GM12878 (cell line): ENCODE data around the gene VPS52. TPM values are rescaled to one million over a fixed set of nuclear protein-coding genes. Genes with fewer than 3 reads are reported as not detected.

Experiments
- ATAC-seq: fragments of 200-7000 bp; cut with Tn5 transposase; 3 replicates; pipeline ENCODE4 v1.9.1; 2020; ENCODE audit warnings: mild to moderate bottlenecking, moderate library complexity
- BruUV-seq: library from RNA; stranded (reverse); fragments of 400-500 nt; replicated peaks from 2 replicates; lab custom pipeline; 2021; lab: Mats Ljungman, UMichigan
- CTCF ChIA-PET: fragments of 300-600 bp; sonication (Branson Sonifier 250); formaldehyde crosslinking; extraction: SDS; loops from one replicate; lab custom pipeline; 2021; ENCODE audit warnings: inconsistent platforms; lab: Yijun Ruan, JAX
- POLR2A ChIA-PET: fragments of 350-600 bp; formaldehyde crosslinking; extraction: SDS; loops from one replicate; lab custom pipeline; 2021; ENCODE audit warnings: inconsistent platforms; lab: Charles Lee
- RAD21 ChIA-PET: fragments of 300-600 bp; sonication (Branson Sonifier 250); formaldehyde crosslinking; loops from one replicate; lab custom pipeline; 2023; ENCODE audit warnings: antibody characterized with exemption; ENCODE audit not compliant: unreplicated experiment; lab: Charles Lee
- SMC1A ChIA-PET: fragments of 300-600 bp; sonication (Branson Sonifier 250); formaldehyde crosslinking; loops from one replicate; lab custom pipeline; 2023; ENCODE audit not compliant: unreplicated experiment, uncharacterized antibody; lab: Charles Lee
- DNase-seq: peaks from one replicate; pipeline ENCODE4 v3.0.0-alpha.2; 2011; ENCODE audit warnings: low read depth, low spot score
- FAIRE-seq: peaks from 3 replicates; lab custom pipeline; 2011; peaks lifted over from hg19 to GRCh38; lab: Jason Lieb, UNC
- H2AFZ ChIP-seq: 2 replicates; pipeline ENCODE4 v1.6.0; 2011; ENCODE audit warnings: low read depth, low read length, control low read depth; ENCODE audit not compliant: control insufficient read depth
- H3K27ac ChIP-seq: 2 replicates; pipeline ENCODE4 v1.5.1; 2011; ENCODE audit warnings: control low read depth; ENCODE audit not compliant: control insufficient read depth, insufficient read depth
- H3K27me3 ChIP-seq, 2 experiments: replicated peaks in 1 of 2; 2 replicates each; pipeline versions ENCODE4 v1.6.0 to v1.6.1; 2011; ENCODE audit warnings: low read length in 1 of 2; ENCODE audit not compliant: control insufficient read depth in 2 of 2, insufficient read depth in 2 of 2
- H3K36me3 ChIP-seq, 2 experiments: 2 replicates each; pipeline ENCODE4 v1.5.1; 2011; ENCODE audit warnings: low read length in 1 of 2; ENCODE audit not compliant: control insufficient read depth in 2 of 2, insufficient read depth in 2 of 2
- H3K4me1 ChIP-seq: 2 replicates; pipeline ENCODE4 v1.6.1; 2011; ENCODE audit warnings: mild to moderate bottlenecking, low read length, moderate library complexity, mixed read lengths; ENCODE audit not compliant: control insufficient read depth, insufficient read depth
- H3K4me2 ChIP-seq: 2 replicates; pipeline ENCODE4 v1.6.0; 2011; ENCODE audit warnings: control low read depth; ENCODE audit not compliant: control insufficient read depth, insufficient read depth
- H3K4me3 ChIP-seq: fragments of 200-600 bp; sonication (generic); 2 replicates; pipeline ENCODE4 v1.5.1; 2016
- H3K79me2 ChIP-seq: 2 replicates; pipeline ENCODE4 v1.6.0; 2011; ENCODE audit warnings: low read length; ENCODE audit not compliant: control insufficient read depth, insufficient read depth
- H3K9ac ChIP-seq: 2 replicates; pipeline ENCODE4 v1.8.0; 2011; ENCODE audit warnings: low read length, control low read depth, mixed read lengths; ENCODE audit not compliant: control insufficient read depth, insufficient read depth
- H3K9me3 ChIP-seq: replicated peaks from 3 replicates; pipeline ENCODE4 v1.5.1; 2011; ENCODE audit warnings: mild to moderate bottlenecking, low read length; ENCODE audit not compliant: control insufficient read depth, insufficient read depth
- H4K20me1 ChIP-seq: 2 replicates; pipeline ENCODE4 v1.6.0; 2011; ENCODE audit not compliant: control insufficient read depth, insufficient read depth
- ASH2L ChIP-seq: fragments of 300-600, 200-600 bp; sonication (generic); IDR thresholded peaks from 2 replicates; pipeline ENCODE4 v1.6.1; 2017; ENCODE audit warnings: low read depth, mild to moderate bottlenecking, borderline replicate concordance
- CEBPB ChIP-seq, 2 experiments: fragments of 150-350 bp in 1 of 2; IDR thresholded peaks; 2 replicates each; pipeline ENCODE4 v1.6.1; 2012 to 2014; ENCODE audit warnings: low read depth in 2 of 2, low read length in 2 of 2, borderline replicate concordance in 1 of 2, inconsistent platforms in 1 of 2
- CEBPZ ChIP-seq: fragments of 150-350 bp; IDR thresholded peaks from 2 replicates; pipeline ENCODE4 v1.6.1; 2016; ENCODE audit warnings: low read depth, low read length
- E2F4 ChIP-seq: IDR thresholded peaks from 2 replicates; pipeline ENCODE4 v1.6.1; 2012; ENCODE audit warnings: low read depth, low read length, improper control_type of control experiment
- E4F1 ChIP-seq: fragments of 450-650 bp; IDR thresholded peaks from 2 replicates; pipeline ENCODE4 v1.6.1; 2018; ENCODE audit warnings: borderline replicate concordance, mild to moderate bottlenecking; ENCODE audit not compliant: partially characterized antibody
- EP300 ChIP-seq, 2 experiments: fragments of 150-350 bp in 1 of 2; IDR thresholded peaks; 2 replicates each; pipeline ENCODE4 v1.6.1; 2011 to 2012; ENCODE audit warnings: low read depth in 2 of 2, low read length in 2 of 2, borderline replicate concordance in 1 of 2, improper control_type of control experiment in 1 of 2, inconsistent platforms in 1 of 2; ENCODE audit not compliant: control insufficient read depth in 1 of 2
- ESRRA ChIP-seq: IDR thresholded peaks from 2 replicates; pipeline ENCODE4 v1.6.1; 2012; ENCODE audit warnings: mild to moderate bottlenecking, low read length, improper control_type of control experiment
- HDAC2 ChIP-seq: fragments of 200-600 bp; sonication (generic); IDR thresholded peaks from 2 replicates; pipeline ENCODE4 v1.6.1; 2017
- IKZF1 ChIP-seq: fragments of 450-650 bp; conservative IDR thresholded peaks from 2 replicates; pipeline ENCODE4 v1.6.1; 2017; ENCODE audit warnings: antibody characterized with exemption, mild to moderate bottlenecking
- LARP7 ChIP-seq: fragments of 450-650 bp; IDR thresholded peaks from 2 replicates; pipeline ENCODE4 v1.6.1; 2017; ENCODE audit warnings: mild to moderate bottlenecking
- MTA2 ChIP-seq: fragments of 450-650 bp; IDR thresholded peaks from 2 replicates; pipeline ENCODE4 v1.6.1; 2016; ENCODE audit warnings: low read depth, mild to moderate bottlenecking, moderate library complexity
- MTA3 ChIP-seq: IDR thresholded peaks from 2 replicates; pipeline ENCODE4 v1.6.1; 2012; ENCODE audit warnings: low read length, inconsistent platforms, borderline replicate concordance
- PML ChIP-seq: IDR thresholded peaks from 2 replicates; pipeline ENCODE4 v1.6.1; 2012; ENCODE audit warnings: low read length, inconsistent platforms
- RUNX3 ChIP-seq: IDR thresholded peaks from 2 replicates; pipeline ENCODE4 v1.6.1; 2012; ENCODE audit warnings: low read length, inconsistent platforms
- SIX5 ChIP-seq: IDR thresholded peaks from 2 replicates; pipeline ENCODE4 v1.6.1; 2011; ENCODE audit warnings: mild to moderate bottlenecking, low read depth, low read length, moderate library complexity; ENCODE audit not compliant: severe bottlenecking
- WRNIP1 ChIP-seq: IDR thresholded peaks from 2 replicates; pipeline ENCODE4 v1.6.1; 2011; ENCODE audit warnings: low read depth, low read length, improper control_type of control experiment, borderline replicate concordance
- YY1 ChIP-seq: IDR thresholded peaks from 2 replicates; pipeline ENCODE4 v1.6.1; 2011; ENCODE audit warnings: low read depth, mild to moderate bottlenecking, low read length
- WGBS: methylation state at CpG from one replicate; pipeline ENCODE4 v1.1.6; 2016; ENCODE audit warnings: low lambda C conversion rate; ENCODE audit not compliant: insufficient replicate concordance, insufficient coverage; ENCODE audit errors: missing lambda C conversion rate; 5-methylcytosine and 5-hydroxymethylcytosine counted together
- in situ Hi-C: fragments of 300-500 bp; cut with MboI; formaldehyde crosslinking; loops from 9 replicates; pipeline ENCODE4 v1.14.3; 2018; ENCODE audit warnings: mixed read lengths
- intact Hi-C: fragments of 100-400 bp; cut with micrococcal nuclease; formaldehyde crosslinking; loops from one replicate; pipeline ENCODE4 v1.14.2; 2022; ENCODE audit not compliant: unreplicated experiment
- polyA plus RNA-seq, 11 experiments: library from polyadenylated mRNA; depleted of rRNA in 4 of 11; unstranded in 6 of 11; stranded (reverse) in 5 of 11; fragments of >200 nt; fragmentation: Nextera tagmentation in 4 of 11; fragmentation: Illumina TruSeq in 1 of 11; extraction: Ambion mirVana in 4 of 11; extraction: Trizol in 1 of 11; gene quantifications; 1 replicate in 1 of 11; 2 replicates in 10 of 11; pipeline versions ENCODE4 v1.2.1 to v1.2.3, GENCODE V29; 2011 to 2016; ENCODE audit warnings: inconsistent platforms in 2 of 11, missing spikeins in 2 of 11, low read depth in 1 of 11
- total RNA-seq, 4 experiments: library from RNA; depleted of rRNA in 3 of 4; stranded (reverse); fragments of >200 nt in 3 of 4; fragmentation: Illumina TruSeq in 1 of 4; extraction: Trizol in 1 of 4; gene quantifications; 2 replicates each; pipeline versions ENCODE4 v1.2.1 to v1.2.3, GENCODE V29; 2013 to 2021

The VPS52 gene
- total and polyA plus RNA-seq, 10 of the 15 experiments (the other 5 are each of a cell fraction or from before 2014, with no cell fraction given): 11.3 to 52.7 (median 36.7) TPM

- SMC1A ChIA-PET: interaction anchor here (1.0 to 1.2 kb wide), 2 partner anchors 9 to 76 kb away, joined by 3 to 4 read pairs; no protein-coding TSS in a partner anchor
- ATAC-seq: peak; percentile 63
- H3K4me3 ChIP-seq: peak overlapping the region; percentile 99
- intact Hi-C loops (loop anchor here (1.0 kb wide), 2 partner anchors 15 to 37 kb away; partner anchors contain the start of gene B3GALT4), in situ Hi-C loops (no loop called here)
- no peaks in the 10 kb centered on the region for H3K9me3 ChIP-seq
- H3K79me2 ChIP-seq: peaks cover 56% of the 10 kb centered on the region
- H3K4me2 ChIP-seq: peak overlapping the region; percentile 67
- RAD21 ChIA-PET: no interaction called here
- H4K20me1 ChIP-seq: no peaks in the 10 kb centered on the region
- POLR2A ChIA-PET: no interaction called here
- FAIRE-seq: peak; percentile 23
- BruUV-seq: no TSS peak
- WGBS: 0% methylated on average over 10 of the region's 10 CpGs
- no peaks in the 10 kb centered on the region for H3K27me3 ChIP-seq
- CTCF ChIA-PET: no interaction called here
- peaks cover 5 to 6% of the 10 kb centered on the region in 2 experiments; a peak in 3 of 4 replicates for H3K36me3 ChIP-seq
- H3K27ac ChIP-seq: peak overlapping the region; percentile 96
- peak overlapping the region; percentile 61 for H2AFZ ChIP-seq
- peak overlapping the region; percentile 97 for H3K9ac ChIP-seq
- DNase-seq: no peak
- peaks cover 25% of the 10 kb centered on the region for H3K4me1 ChIP-seq
- no peak for TF ChIP-seq MTA3
- TF ChIP-seq IKZF1: 0 out of 2 replicates have a peak, but pooled peaks have one; percentile 18
- TF ChIP-seq PML: no peak
- TF ChIP-seq E2F4: no peak
- TF ChIP-seq CEBPB (IDR thresholded peaks at IDR 0.05; ENCODE audit: borderline replicate concordance in 1 of 2, low read depth in 2 of 2, low read length in 2 of 2): no peak
- no peak for TF ChIP-seq LARP7
- no peak for TF ChIP-seq RUNX3
- TF ChIP-seq SIX5: no peak
- no peak for TF ChIP-seq EP300 (IDR thresholded peaks at IDR 0.05; ENCODE audit: borderline replicate concordance in 1 of 2, control insufficient read depth in 1 of 2, low read depth in 2 of 2, low read length in 2 of 2)
- no peak for TF ChIP-seq ASH2L
- no peak for TF ChIP-seq HDAC2
- TF ChIP-seq CEBPZ: no peak
- TF ChIP-seq ESRRA: no peak
- peak; percentile 26; the same call in 1 of the 2 replicates for TF ChIP-seq MTA2
- no peak for TF ChIP-seq E4F1
- 0 out of 2 replicates have a peak, but pooled peaks have one; percentile 43 for TF ChIP-seq WRNIP1
- TF ChIP-seq YY1: no peak
Observed at GRCh38 chr6:33314515-33314942, 42.9 kb upstream of the VPS52 start.
